Glomerular visceral epithelial cell (primary cell): ENCODE measurements around the gene MS4A4E.
"Not testable (repeated sequence)": the region's sequence is repeated elsewhere in the genome, so short reads cannot be mapped to it uniquely, and the experiment has no call there.

Experiments used
- DNase-seq: peaks from one replicate; pipeline ENCODE4 v3.0.0-alpha.2; 2016; ENCODE audit errors: extremely low spot score

Gene MS4A4E

DNA sequence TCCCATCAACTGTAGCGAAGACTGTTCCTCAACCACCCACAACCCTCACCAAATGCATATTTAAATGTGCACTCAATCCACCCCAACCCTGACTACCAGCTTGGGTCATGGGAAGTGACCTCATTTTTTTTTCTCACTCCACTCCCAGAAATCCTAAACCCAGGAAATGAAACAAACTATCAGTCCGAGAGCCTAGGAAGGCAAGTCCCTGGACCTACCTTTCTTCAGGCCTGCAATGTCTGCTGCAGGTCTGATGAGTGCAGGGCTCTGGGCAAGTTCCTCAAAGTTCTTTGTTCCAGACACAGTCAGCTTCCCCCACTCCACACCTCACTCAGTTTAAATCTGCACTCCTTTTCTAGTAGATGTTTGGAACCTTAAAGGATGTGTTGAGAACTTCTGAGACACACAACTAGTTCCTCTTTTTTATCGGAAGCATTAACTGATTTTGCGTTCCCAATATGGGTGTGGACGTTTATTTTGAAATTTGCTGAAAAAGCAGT is at the start of gene MS4A4E:
MS4A4E (minus strand) TSS at position 398 of the 500 bp plus-strand sequence. CDS start 13,082 bp downstream, outside the sequence.
- no peak for DNase-seq

DNA sequence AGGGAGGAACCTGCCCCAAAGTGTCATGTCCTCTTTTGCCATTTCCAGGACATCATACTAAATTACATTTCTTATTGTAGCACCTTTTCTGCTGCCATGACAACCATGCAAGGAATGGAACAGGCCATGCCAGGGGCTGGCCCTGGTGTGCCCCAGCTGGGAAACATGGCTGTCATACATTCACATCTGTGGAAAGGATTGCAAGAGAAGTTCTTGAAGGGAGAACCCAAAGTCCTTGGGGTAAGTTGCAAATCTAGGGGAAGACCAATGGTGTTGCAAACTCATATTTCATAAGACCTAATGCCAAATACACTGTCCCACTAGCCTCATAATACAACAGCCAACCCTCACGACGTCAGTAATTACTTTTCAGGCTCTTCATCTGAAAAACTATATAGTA is 49.2 kb upstream of the MS4A4E start:
- no peak for DNase-seq

DNA sequence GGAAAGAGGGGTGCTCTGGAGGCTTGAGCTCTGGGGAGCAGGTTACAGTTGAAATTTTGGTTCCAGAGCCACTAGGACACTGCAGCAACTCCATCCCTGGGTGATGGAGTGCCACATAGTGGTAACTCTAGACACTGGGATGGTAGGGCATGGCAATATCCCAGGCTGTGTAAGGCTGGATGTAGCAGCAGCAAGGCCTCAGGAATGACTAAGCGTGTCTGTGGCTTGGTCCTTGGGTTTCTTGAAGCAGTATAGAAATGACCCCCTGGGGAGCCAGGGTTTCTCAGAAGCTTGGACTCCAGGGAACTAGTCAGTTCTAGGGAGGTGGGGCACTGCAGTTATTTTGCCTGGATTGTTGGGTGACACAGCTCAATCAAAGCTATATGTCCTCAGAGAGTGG is 45.6 kb upstream of the MS4A4E start:
- DNase-seq = peak; percentile 73

DNA sequence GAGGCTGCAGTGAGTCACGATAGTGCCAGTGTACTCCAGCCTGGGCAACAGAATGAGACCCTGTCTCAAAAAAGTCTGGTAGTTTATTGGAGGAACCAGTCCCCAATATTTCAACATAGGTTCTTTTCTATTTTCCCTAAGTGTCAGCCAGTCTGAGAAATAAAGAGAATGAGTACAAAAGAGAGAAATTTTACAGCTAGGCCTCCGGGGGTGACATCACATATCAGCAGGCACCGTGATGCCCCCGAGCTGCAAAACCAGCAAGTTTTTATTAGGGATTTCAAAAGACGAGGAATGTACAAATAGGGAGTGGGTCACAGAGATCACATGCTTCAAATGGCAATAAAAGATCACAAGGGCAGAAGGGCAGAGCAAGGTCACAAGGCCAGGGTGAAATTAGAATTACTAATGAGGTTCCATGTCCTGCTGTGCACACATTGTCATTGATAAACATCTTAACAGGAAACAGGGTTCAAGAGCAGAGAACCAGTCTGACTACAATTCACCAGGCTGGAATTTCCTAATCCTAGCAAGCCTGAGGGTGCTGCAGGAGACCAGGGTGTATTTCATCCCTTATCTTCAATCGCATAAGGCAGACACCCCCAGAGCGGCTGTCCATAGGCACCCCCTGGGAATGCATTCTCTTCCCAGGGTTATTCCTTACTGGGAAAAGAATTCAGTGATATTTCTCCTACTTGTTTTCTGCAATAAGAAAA is 42.6 kb upstream of the MS4A4E start:
- not testable (repeated sequence) for DNase-seq

DNA sequence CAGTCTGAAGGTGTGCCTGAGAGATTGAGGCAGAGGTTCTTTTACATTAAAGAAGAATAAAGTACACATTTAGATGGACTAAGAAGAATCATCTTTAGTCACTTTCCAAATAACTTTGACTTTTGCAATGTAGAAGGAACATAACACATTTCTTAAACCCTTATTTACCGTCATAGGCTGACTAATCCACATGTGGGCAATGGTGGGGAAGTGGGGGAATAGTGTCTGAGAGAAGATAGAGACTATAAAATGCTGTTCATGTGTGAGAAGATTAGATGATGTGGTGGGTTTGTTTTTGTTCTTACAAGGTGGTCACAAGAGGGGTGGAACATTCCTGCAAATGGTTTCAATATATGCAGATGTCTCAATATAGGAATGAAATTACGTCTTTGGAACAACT is 39.3 kb upstream of the MS4A4E start:
- no peak for DNase-seq

DNA sequence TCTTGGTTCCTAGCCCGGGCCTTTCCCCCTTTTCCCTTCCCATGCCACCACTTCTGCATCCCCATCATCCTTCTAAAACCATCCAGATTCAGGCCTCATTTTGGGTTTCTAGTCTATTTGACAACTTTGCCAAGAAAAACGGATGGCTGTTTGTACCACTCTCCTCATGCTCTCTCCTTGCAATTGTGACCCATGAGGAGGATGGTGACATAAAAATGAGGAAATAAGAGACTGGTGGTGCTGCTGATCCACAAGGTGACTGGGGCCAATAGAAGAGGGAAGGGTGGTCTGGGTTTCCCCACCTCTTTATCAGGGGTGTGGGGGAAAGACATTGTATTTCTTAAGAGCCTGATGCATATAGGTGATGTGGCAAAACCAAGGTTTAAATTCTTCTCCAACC is 38.5 kb upstream of the MS4A4E start:
- DNase-seq = no peak

DNA sequence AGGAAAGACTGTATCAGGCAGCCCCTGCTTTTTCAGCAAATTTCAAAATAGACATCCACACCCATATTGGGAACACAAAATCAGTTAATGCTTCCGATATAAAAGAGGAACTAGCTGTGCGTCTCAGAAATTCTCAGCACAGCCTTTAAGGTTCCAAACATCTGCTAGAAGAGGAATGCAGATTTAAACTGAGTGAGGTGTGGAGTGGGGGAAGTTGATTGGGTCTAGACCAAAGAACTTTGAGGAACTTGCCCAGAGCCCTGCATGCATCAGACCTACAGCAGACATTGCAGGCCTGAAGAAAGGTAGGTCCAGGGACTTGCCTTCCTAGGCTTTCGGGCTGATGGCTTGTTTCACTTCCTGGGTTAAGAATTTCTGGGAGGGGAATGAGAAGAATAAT is 37.5 kb upstream of the MS4A4E start, which contains the start of gene MS4A4A:
MS4A4A (plus strand) TSS at position 255 of the 400 bp plus-strand sequence; CDS start at position 265, 10 bp downstream.
- no peak for DNase-seq

DNA sequence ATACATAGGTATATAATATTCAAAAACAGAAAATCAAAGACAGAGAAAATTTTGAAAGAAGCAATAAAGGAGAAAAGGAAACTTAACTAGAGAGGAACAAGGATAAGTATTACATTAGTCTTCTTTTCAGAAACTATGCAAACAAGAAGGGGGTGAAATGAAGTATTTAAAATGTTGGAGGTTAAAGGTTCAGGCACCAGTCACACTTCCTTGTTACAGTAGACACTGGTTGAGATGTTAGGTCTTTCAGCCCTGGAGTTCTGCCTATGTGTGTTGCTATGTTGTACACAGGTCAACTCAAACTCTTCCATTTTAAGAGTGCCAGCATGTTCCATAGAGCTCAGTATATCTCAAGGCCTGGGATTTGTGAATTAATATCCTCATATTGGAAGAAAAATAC is 31.5 kb upstream of the MS4A4E start:
- no peak for DNase-seq

DNA sequence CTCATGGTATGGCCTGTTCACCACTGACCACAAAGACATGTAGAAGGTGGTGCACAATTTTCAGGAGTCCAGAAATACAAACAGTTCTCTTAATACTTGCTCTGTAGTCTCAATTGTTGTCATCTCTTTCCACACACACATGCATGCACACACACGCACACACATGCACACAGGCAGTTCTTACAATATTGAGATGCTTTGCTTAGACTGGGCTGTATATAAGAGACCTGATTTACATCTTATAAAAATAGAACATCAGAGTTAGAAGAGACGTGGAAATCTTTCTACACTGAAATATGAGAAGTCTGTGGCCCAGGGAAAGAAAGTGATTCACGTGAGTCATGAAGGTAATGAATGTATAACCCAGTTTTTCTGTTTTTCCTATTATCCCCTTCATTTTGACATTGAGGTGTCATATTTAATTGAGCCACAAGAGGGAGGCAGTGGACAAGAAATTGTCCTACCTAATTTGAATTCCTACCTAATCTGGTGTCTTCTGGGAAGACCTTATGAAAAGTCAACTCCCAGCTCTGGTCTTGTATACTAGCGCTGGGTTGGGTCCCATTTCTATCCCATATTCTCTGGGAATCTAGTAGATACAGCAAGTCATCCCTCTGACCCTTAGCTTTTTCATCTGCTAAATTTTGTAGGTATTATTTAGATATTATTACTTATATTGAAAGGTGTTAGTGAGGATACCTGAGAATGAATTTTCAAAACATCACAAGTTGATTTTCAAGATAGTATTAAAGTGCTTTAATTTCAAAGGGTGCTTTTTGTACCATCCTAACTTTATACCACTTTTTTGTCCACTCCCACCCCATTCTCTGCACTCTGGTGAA is 22.7 kb upstream of the MS4A4E start:
- DNase-seq = peak; percentile 72

DNA sequence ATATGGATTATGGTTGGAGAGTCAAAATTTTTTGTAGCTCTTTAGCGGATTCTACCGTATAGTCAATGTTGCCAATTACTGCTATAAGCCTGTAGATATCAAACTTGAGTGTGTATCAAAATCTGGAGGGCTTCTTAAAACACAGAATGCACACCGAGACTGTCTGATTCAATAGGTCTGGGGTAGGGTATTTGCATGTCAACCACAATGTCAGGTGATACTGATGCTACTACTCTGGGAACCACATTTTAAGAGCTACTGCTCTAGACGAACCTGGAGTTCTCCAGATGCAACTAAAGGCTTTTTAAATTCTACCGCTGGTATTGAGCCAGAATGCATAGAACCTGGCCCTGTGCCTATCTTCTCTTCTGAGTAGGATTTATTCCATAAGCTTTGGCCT is 21.7 kb upstream of the MS4A4E start:
- DNase-seq = no peak

DNA sequence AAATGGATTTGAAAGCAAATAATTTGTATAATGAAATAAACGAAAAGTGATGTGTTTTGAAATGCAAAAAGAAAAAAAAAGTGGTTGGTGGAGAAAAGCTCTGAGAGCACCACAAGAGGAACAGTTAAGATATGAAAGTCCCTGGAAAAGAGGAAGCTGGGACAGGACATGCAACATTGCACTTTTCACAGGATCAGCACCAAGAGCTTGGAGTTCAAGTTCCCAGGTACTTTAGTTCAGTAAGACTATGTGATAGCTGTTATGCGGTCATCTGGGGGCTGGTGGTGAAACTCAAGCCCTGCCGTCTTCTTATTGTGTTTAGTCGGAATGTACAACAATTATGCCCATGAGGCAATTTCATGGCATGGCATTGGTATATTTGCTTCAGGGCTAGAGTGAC is 20.5 kb upstream of the MS4A4E start:
- no peak for DNase-seq

DNA sequence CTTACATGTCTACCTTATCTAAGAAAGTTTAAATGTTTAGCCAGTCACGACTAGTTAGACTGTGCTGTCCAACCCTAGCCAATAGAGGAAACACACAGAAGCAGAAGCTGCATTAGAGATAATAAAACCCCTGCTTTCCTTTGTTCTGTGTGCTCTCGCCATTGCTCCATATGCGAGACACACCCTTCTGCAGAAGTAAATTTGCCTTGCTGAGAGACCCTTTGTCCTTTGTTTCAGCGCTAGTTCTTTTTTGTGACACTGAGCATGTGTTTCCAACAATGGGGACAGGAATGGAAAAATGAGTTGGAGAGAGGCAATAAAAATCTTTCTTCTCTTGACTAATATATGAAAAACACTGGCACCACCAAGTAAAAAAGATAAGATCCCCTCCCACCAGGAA is 18.1 kb upstream of the MS4A4E start:
- no peak for DNase-seq

DNA sequence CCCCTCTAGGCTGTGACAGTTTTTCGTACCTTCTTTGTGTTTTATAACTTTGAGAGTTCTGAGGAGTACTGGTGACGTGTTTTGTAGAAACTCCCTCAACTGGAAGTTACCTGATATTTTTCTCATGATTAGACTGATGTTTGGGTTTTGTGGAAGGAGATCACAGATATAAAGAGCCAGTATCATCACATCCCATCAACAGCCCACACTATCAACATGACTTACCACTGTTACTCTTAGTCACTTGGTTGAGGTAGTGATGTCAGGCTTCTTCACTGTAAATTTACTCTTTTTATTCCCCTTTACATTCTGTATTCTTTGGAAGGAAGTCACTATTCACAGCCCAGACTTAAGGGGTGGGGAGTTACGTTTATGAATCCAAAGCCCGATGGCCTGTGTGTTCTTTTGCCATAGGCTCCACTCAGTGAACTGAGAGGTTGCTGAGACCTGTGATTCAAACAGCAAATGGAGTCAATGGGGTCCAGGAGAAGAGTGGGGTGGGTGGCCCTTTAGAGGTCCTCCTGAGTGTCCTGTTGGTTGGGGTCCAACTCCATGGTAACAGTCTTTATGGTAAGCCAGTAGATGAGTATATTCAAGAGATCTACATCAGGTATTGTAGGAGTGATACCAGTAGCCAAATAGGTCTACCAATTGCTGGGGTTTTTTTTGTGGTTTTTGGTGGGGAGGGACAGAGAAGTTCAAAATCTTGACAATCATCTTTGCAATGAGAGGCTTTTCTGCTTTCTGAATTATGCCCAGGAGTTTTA is 15.2 kb upstream of the MS4A4E start:
- DNase-seq = no peak

DNA sequence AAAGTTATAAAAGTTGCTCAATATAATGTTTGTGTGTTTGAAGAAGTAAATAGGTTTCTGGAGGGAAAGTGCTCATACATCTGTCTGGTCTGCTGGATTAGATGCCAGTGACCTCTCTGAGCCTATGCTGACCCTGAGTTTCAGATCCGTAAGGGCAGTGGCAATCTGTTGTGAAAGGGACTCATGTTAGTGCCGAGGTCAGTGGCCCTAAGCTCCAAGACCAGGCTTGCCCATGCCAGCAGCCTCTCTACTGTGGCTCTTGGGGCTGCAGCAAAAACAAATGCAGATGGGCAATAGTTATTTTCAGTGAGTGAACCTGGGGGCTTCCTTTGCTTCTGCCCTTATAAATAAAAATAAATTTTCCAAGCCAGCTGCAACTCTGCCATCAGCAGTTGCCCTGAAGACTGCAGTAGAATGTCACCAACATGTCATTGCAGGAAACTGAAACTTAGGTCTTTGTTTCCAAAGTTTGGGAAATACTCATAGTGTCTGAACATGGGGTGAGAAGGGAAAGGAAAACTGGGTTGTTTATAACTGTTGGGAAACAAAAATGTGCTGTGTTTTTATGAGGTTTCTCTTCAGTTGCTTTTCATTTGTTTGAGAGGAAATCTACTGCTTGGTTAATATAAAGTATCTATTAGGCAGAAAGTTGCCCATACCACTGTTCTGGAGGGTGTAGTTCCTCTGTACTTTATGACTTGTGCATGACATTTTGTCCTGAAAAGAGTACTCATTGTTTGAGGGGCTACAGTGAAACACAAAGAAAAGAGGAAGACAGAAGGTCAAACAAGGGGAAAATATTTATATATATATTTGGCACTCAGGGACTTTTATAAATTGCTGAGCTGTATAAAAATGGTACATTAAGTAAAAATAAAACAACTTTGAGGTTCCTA is 9.5 kb upstream of the MS4A4E start:
- DNase-seq = no peak

DNA sequence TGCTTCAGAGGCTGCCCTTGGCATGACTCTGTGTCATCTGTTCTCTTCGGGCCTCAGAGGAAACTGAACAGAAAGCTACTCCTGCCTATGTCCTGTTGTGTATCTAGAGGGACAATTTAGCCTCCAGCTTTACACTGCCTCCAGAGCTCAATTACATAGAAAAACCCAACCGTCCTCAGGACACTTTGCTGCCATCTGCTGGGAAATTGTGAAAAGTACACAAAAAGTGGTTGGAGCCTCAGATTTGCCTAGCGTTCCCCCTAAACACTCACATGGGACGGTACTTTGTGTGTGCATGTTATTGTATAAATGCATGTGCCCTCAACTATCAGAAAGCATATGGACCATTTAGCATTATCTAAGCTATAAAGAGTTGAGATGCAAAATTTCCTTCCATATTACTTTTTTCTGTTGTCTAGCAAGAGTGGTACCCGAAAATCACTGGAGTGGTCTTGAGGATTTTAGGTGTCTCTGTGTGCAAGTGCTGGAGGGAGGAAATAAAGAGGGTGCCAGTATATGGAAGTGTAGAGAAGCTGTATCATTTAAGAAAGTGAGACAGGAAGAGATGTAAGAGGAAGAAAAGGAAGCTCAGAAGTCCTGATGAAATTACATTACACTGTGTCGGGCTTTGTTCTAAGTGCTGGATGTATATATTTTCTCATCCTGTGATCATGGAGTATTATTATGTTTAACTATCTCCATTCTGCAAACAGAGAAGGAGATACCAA is 8.7 kb upstream of the MS4A4E start:
- DNase-seq = peak; percentile 5

DNA sequence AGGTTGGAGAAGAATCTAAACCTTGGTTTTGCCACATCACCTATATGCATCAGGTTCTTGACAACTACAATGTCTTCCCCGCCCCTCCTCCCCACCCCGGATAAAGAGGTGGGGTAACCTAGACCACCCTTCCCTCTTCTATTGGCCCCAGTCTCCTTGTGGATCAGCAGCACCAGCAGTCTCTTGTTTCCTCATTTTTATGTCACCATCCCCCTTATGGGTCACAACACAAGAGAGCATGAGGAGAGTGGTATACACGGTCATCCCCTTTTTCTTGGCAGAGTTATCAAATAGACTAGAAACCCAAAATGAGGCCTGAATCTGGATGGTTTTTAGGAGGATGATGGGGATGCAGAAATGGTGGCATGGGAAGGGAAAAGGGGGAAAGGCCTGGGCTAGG is 1.2 kb downstream of the MS4A4E start:
- DNase-seq = no peak

DNA sequence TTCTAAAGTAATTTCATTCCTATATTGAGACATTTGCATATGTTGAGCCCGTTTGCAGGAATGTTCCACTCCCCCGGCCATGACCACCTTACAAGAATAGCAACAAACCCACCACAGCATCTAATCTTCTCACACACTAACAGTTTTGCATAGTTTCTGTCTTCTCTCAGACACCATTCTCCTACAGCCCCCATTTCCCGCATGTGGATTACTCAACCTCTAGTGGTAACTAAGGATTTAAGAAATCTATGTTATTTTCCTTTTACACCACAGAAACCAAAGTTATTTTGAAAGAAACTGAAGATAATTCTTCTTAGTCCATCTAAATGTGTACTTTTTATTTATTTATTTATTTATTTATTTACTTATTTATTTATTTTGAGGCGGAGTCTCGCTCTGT is 2.3 kb downstream of the MS4A4E start:
- no peak for DNase-seq

DNA sequence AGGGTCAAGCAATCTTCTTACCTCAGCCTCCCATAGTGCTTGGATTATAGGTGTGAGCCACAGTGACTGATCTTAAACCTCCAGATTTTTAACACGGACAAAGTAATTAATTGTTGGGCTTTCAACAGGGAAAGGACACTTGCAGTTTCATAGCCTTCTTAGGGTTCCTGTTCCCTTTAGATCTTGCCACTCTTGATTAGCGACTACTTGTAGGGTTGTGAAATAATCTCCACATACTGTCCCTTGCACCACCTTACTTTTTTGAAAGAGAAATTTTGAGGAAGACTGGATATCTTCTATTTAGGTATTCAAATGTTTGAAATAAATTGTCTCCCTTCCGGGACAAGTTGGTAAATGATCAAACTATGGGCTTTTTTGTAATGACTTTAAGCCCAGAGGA is 7.6 kb downstream of the MS4A4E start:
- DNase-seq = no peak

DNA sequence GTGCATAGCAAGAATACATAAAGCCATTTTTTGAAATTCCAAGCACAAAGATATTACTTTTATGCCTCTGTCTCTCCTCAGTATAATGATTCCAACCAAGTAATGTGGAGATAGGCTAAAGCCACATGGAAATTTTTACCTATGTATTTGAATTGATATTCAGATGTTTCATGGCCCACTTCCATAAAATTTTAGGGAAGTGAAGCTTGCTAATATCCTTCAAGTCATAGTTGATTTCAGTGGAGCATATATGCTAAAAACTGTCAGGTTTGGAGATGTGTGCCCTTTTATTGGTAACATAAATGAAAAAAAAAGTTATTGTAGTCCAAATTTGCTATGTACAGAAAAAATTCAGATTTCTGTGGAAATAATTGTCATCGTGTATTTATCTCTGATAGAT is 12.3 kb downstream of the MS4A4E start:
- no peak for DNase-seq

DNA sequence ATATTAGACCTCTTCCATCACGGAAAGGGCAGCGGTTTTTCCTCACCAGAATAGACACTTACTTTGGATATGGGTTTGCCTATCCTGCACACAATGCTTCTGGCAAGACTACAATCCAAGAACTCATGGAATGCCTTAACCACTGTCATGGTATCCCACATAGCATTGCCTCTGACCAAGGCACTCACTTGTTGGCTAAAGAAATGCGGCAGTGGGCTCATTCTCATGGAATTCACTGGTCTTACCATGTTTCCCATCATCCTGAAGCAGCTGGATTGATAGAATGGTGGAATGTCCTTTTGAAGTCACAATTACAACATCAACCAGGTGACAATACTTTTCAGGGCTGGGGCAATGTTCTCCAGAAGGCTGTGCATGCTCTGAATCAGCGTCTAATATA is 20.8 kb downstream of the MS4A4E start:
- DNase-seq = no peak
